Cortex of kidney (tissue), 1 donor: Measurements from ENCODE around the gene CACNA2D4.

ENCODE experiments used
- DNase-seq: peaks from one replicate; lab custom pipeline; 2025; lab: John Stamatoyannopoulos, UW

The CACNA2D4 gene

GRCh38 chr12:1934831-1935230 is 16.4 kb upstream of the CACNA2D4 start:
- DNase-seq = no peak

GRCh38 chr12:1934068-1934467 is 15.6 kb upstream of the CACNA2D4 start:
- no peak for DNase-seq

- DNase-seq = no peak
Measured at GRCh38 chr12:1933342-1934051, 15.0 kb upstream of the CACNA2D4 start.

- DNase-seq = no peak
Measured at GRCh38 chr12:1932264-1932777, 13.9 kb upstream of the CACNA2D4 start.

- DNase-seq = no peak
Measured at GRCh38 chr12:1931642-1932041, 13.2 kb upstream of the CACNA2D4 start.

GRCh38 chr12:1930803-1931597 is 12.5 kb upstream of the CACNA2D4 start:
- DNase-seq = no peak

GRCh38 chr12:1929985-1930802 is 11.7 kb upstream of the CACNA2D4 start:
- DNase-seq = no peak

- DNase-seq = no peak
Measured at GRCh38 chr12:1929241-1929984, 11.0 kb upstream of the CACNA2D4 start.

- DNase-seq = no peak
Measured at GRCh38 chr12:1928439-1929121, 10.1 kb upstream of the CACNA2D4 start.

- no peak for DNase-seq
Measured at GRCh38 chr12:1927751-1928351, 9.4 kb upstream of the CACNA2D4 start.

- no peak for DNase-seq
Measured at GRCh38 chr12:1927051-1927680, 8.7 kb upstream of the CACNA2D4 start.

GRCh38 chr12:1926251-1926657 is 7.8 kb upstream of the CACNA2D4 start:
- DNase-seq = no peak

GRCh38 chr12:1925684-1926006 is 7.2 kb upstream of the CACNA2D4 start:
- DNase-seq = no peak

- DNase-seq = no peak
Measured at GRCh38 chr12:1924996-1925683, 6.7 kb upstream of the CACNA2D4 start.

GRCh38 chr12:1922985-1923384 is 4.5 kb upstream of the CACNA2D4 start:
- DNase-seq = no peak

GRCh38 chr12:1922075-1922709 is 3.7 kb upstream of the CACNA2D4 start:
- DNase-seq = no peak

- DNase-seq = no peak
Measured at GRCh38 chr12:1920971-1921370, 2.5 kb upstream of the CACNA2D4 start.

- DNase-seq = no peak
Measured at GRCh38 chr12:1920436-1920835, 2.0 kb upstream of the CACNA2D4 start.

GRCh38 chr12:1919763-1920162 is 1.3 kb upstream of the CACNA2D4 start:
- no peak for DNase-seq
